ENCODE results near the gene PHLPP1. TPM values are rescaled to one million over a fixed set of nuclear protein-coding genes. Genes with fewer than 3 reads are reported as not detected.

Gene PHLPP1
- total RNA-seq, 1 experiment from 2014 or later, result 39.9 TPM

GRCh38 chr18:62989195-62989594, 273.9 kb downstream of the PHLPP1 start:
- Mint-ChIP-seq H3K9me3 (peaks cover 4 to 5% of the 10 kb centered on the region in 2 experiments; a peak in 4 of 5 replicates), H3K27ac (no peak overlapping the region), H3K4me1 (peaks cover 0 to 4% of the 10 kb centered on the region in 2 experiments; a peak in 2 of 4 replicates), H3K27me3 (ENCODE audit: low read depth) (peaks cover 3% of the 10 kb centered on the region), H3K4me3 (no peak overlapping the region), H3K36me3 (ENCODE audit: insufficient read depth in 1 of 3, low read depth in 3 of 3) (peaks cover 0 to 8% (median 2%) of the 10 kb centered on the region in 3 experiments; a peak in 4 of 7 replicates)
- H3K27me3 ChIP-seq (ENCODE audit: insufficient read depth, low read length), result no peaks in the 10 kb centered on the region
- no peaks in the 10 kb centered on the region for H3K23me2 ChIP-seq (ENCODE audit: insufficient read length, low read depth, low read length, poor library complexity, severe bottlenecking)
- no CpG with 5 or more reads among the region's 7 CpGs for WGBS (ENCODE audit: extremely low coverage, insufficient read length, low lambda C conversion rate)
- no peak overlapping the region for H2BK20ac ChIP-seq (ENCODE audit: low read depth, low read length, poor library complexity, severe bottlenecking)
- H3K9me3 ChIP-seq (ENCODE audit: control insufficient read depth, low read depth, low read length), result no peaks in the 10 kb centered on the region
- no peak overlapping the region for H3K18ac ChIP-seq (ENCODE audit: insufficient read length, low read depth, low read length)
- no peaks in the 10 kb centered on the region for H4K20me1 ChIP-seq (ENCODE audit: control insufficient read depth, insufficient read depth, insufficient read length)
- no peak overlapping the region for H3K4ac ChIP-seq (ENCODE audit: low read depth, low read length)
- H3T11ph ChIP-seq (ENCODE audit: low read length), result no peak overlapping the region
- no peaks in the 10 kb centered on the region for H3K4me1 ChIP-seq (ENCODE audit: insufficient read depth, low read length)
- no peak overlapping the region for H2BK12ac ChIP-seq (ENCODE audit: insufficient read length, low read depth, low read length)
- DNase-seq, result no peak
- H3K23ac ChIP-seq (ENCODE audit: insufficient read length, low read depth, low read length), result no peak overlapping the region
- no peak overlapping the region for H3K4me2 ChIP-seq (ENCODE audit: insufficient read depth, insufficient read length, low read length)
- H3K56ac ChIP-seq (ENCODE audit: insufficient read length, low read depth, low read length), result no peak overlapping the region
- no peak overlapping the region for H4K91ac ChIP-seq (ENCODE audit: insufficient read length, low read depth, low read length)
- H3K9ac ChIP-seq (ENCODE audit: extremely low read depth, insufficient read length, low read length), result no peak overlapping the region
- H2BK120ac ChIP-seq (ENCODE audit: low read depth, low read length, poor library complexity, severe bottlenecking), result no peak overlapping the region
- H2BK5ac ChIP-seq (ENCODE audit: insufficient read length, low read length), result no peak overlapping the region
- H2AFZ ChIP-seq (ENCODE audit: low read length), result no peak overlapping the region
- no peak overlapping the region for H3K14ac ChIP-seq (ENCODE audit: insufficient read depth, low read length)
- H3K79me1 ChIP-seq (ENCODE audit: insufficient read depth, low read depth, low read length, poor library complexity, severe bottlenecking), result no peaks in the 10 kb centered on the region
- H3K27ac ChIP-seq (ENCODE audit: insufficient read length, low read depth, low read length), result no peak overlapping the region
- TF ChIP-seq, protein P1, sequence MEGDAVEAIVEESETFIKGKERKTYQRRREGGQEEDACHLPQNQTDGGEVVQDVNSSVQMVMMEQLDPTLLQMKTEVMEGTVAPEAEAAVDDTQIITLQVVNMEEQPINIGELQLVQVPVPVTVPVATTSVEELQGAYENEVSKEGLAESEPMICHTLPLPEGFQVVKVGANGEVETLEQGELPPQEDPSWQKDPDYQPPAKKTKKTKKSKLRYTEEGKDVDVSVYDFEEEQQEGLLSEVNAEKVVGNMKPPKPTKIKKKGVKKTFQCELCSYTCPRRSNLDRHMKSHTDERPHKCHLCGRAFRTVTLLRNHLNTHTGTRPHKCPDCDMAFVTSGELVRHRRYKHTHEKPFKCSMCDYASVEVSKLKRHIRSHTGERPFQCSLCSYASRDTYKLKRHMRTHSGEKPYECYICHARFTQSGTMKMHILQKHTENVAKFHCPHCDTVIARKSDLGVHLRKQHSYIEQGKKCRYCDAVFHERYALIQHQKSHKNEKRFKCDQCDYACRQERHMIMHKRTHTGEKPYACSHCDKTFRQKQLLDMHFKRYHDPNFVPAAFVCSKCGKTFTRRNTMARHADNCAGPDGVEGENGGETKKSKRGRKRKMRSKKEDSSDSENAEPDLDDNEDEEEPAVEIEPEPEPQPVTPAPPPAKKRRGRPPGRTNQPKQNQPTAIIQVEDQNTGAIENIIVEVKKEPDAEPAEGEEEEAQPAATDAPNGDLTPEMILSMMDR (conservative IDR thresholded peaks at IDR 0.05), result no peak
- no peak overlapping the region for H2AK5ac ChIP-seq (ENCODE audit: insufficient read length, low read length)
- H3K79me2 ChIP-seq (ENCODE audit: insufficient read depth, low read length), result no peaks in the 10 kb centered on the region
- H4K5ac ChIP-seq (ENCODE audit: insufficient read length, low read depth, low read length), result no peak overlapping the region
- H2BK15ac ChIP-seq (ENCODE audit: low read depth, low read length), result no peak overlapping the region
- no peak overlapping the region for H4K8ac ChIP-seq (replicated peaks; ENCODE audit: insufficient read length, low read depth, low read length)

All from H9 (cell line).